ENCODE results near the gene RANBP9. TPM values are rescaled to one million over a fixed set of nuclear protein-coding genes. Genes with fewer than 3 reads are reported as not detected.

RANBP9 gene
- polyA plus RNA-seq, 4 donors, result 14.1 to 27.1 (median 18.5) TPM

GRCh38 chr6:13643125-13643524 is 68.5 kb downstream of the RANBP9 start:
- no peaks in the 10 kb centered on the region for H3K4me1 ChIP-seq (ENCODE audit: control insufficient read depth in 3 of 3, insufficient read depth in 2 of 3, low read depth in 1 of 3, low read length in 2 of 3)
- FAIRE-seq (no peak), DNase-seq (no peak)
- peaks cover 2 to 13% (median 4%) of the 10 kb centered on the region in 3 donors for H3K36me3 ChIP-seq (ENCODE audit: control insufficient read depth in 3 of 3, insufficient read depth in 2 of 3, low read depth in 1 of 3, low read length in 3 of 3)
- no peak overlapping the region for H3K27ac ChIP-seq (ENCODE audit: low read depth in 1 of 3, low read length in 2 of 3)
- no peak overlapping the region for H3K4me3 ChIP-seq (ENCODE audit: low read depth in 1 of 3, low read length in 3 of 3)
- WGBS, 3 donors, result 80 to 83% (median 80%) methylated on average over 3 of the region's 3 CpGs
- no peaks in the 10 kb centered on the region for H3K9me3 ChIP-seq (ENCODE audit: control insufficient read depth in 2 of 2, insufficient read depth in 1 of 2, low read depth in 1 of 2, low read length in 1 of 2)
- no peaks in the 10 kb centered on the region for H3K27me3 ChIP-seq (ENCODE audit: control insufficient read depth in 3 of 3, insufficient read depth in 3 of 3, low read length in 3 of 3)

GRCh38 chr6:13641315-13641714 is 70.3 kb downstream of the RANBP9 start:
- H3K36me3 ChIP-seq (ENCODE audit: control insufficient read depth in 3 of 3, insufficient read depth in 2 of 3, low read depth in 1 of 3, low read length in 3 of 3), result peaks cover 6 to 12% (median 7%) of the 10 kb centered on the region in 3 donors
- no peaks in the 10 kb centered on the region for H3K27me3 ChIP-seq (ENCODE audit: control insufficient read depth in 3 of 3, insufficient read depth in 3 of 3, low read length in 3 of 3)
- 73 to 89% (median 76%) methylated on average over 5 of the region's 5 CpGs for WGBS, 3 donors
- H3K27ac ChIP-seq (ENCODE audit: low read depth in 1 of 3, low read length in 2 of 3), result no peak overlapping the region
- H3K9me3 ChIP-seq (ENCODE audit: control insufficient read depth in 2 of 2, insufficient read depth in 1 of 2, low read depth in 1 of 2, low read length in 1 of 2), result no peaks in the 10 kb centered on the region
- DNase-seq, result no peak
- FAIRE-seq, result no peak
- H3K4me1 ChIP-seq (ENCODE audit: control insufficient read depth in 3 of 3, insufficient read depth in 2 of 3, low read depth in 1 of 3, low read length in 2 of 3), result no peaks in the 10 kb centered on the region
- no peak overlapping the region for H3K4me3 ChIP-seq (ENCODE audit: low read depth in 1 of 3, low read length in 3 of 3)

GRCh38 chr6:13638626-13639025 is 73.0 kb downstream of the RANBP9 start:
- WGBS, 3 donors, result 90 to 93% (median 93%) methylated on average over 4 of the region's 4 CpGs
- DNase-seq (no peak), FAIRE-seq (no peak)
- Histone ChIP-seq H3K4me3 (ENCODE audit: low read depth in 1 of 3, low read length in 3 of 3) (no peak overlapping the region), H3K27me3 (ENCODE audit: control insufficient read depth in 3 of 3, insufficient read depth in 3 of 3, low read length in 3 of 3) (no peaks in the 10 kb centered on the region), H3K36me3 (ENCODE audit: control insufficient read depth in 3 of 3, insufficient read depth in 2 of 3, low read depth in 1 of 3, low read length in 3 of 3) (peaks cover 6 to 9% (median 7%) of the 10 kb centered on the region in 3 donors), H3K9me3 (ENCODE audit: control insufficient read depth in 2 of 2, insufficient read depth in 1 of 2, low read depth in 1 of 2, low read length in 1 of 2) (no peaks in the 10 kb centered on the region), H3K4me1 (ENCODE audit: control insufficient read depth in 3 of 3, insufficient read depth in 2 of 3, low read depth in 1 of 3, low read length in 2 of 3) (no peaks in the 10 kb centered on the region), H3K27ac (ENCODE audit: low read depth in 1 of 3, low read length in 2 of 3) (no peak overlapping the region)

GRCh38 chr6:13638014-13638413 is 73.6 kb downstream of the RANBP9 start:
- 90 to 100% (median 94%) methylated on average over 1 of the region's 1 CpG for WGBS, 3 donors
- Histone ChIP-seq H3K4me3 (ENCODE audit: low read depth in 1 of 3, low read length in 3 of 3) (no peak overlapping the region), H3K36me3 (ENCODE audit: control insufficient read depth in 3 of 3, insufficient read depth in 2 of 3, low read depth in 1 of 3, low read length in 3 of 3) (peaks cover 6 to 9% (median 7%) of the 10 kb centered on the region in 3 donors), H3K27ac (ENCODE audit: low read depth in 1 of 3, low read length in 2 of 3) (no peak overlapping the region), H3K27me3 (ENCODE audit: control insufficient read depth in 3 of 3, insufficient read depth in 3 of 3, low read length in 3 of 3) (no peaks in the 10 kb centered on the region), H3K4me1 (ENCODE audit: control insufficient read depth in 3 of 3, insufficient read depth in 2 of 3, low read depth in 1 of 3, low read length in 2 of 3) (no peaks in the 10 kb centered on the region), H3K9me3 (ENCODE audit: control insufficient read depth in 2 of 2, insufficient read depth in 1 of 2, low read depth in 1 of 2, low read length in 1 of 2) (no peaks in the 10 kb centered on the region)
- DNase-seq, result no peak
- FAIRE-seq, result no peak

- H3K9me3 ChIP-seq (ENCODE audit: control insufficient read depth in 2 of 2, insufficient read depth in 1 of 2, low read depth in 1 of 2, low read length in 1 of 2), result no peaks in the 10 kb centered on the region
- no peak for FAIRE-seq
- H3K4me3 ChIP-seq (ENCODE audit: low read depth in 1 of 3, low read length in 3 of 3), result no peak overlapping the region
- WGBS, 3 donors, result 77 to 90% (median 90%) methylated on average over 4 of the region's 4 CpGs
- no peak for DNase-seq
- peaks cover 7 to 9% (median 9%) of the 10 kb centered on the region in 3 donors for H3K36me3 ChIP-seq (ENCODE audit: control insufficient read depth in 3 of 3, insufficient read depth in 2 of 3, low read depth in 1 of 3, low read length in 3 of 3)
- no peaks in the 10 kb centered on the region for H3K27me3 ChIP-seq (ENCODE audit: control insufficient read depth in 3 of 3, insufficient read depth in 3 of 3, low read length in 3 of 3)
- H3K27ac ChIP-seq (ENCODE audit: low read depth in 1 of 3, low read length in 2 of 3), result no peak overlapping the region
- H3K4me1 ChIP-seq (ENCODE audit: control insufficient read depth in 3 of 3, insufficient read depth in 2 of 3, low read depth in 1 of 3, low read length in 2 of 3), result no peaks in the 10 kb centered on the region
Observed at GRCh38 chr6:13635948-13636658, 75.5 kb downstream of the RANBP9 start.

- DNase-seq (no peak), FAIRE-seq (no peak)
- Histone ChIP-seq H3K27ac (ENCODE audit: low read depth in 1 of 3, low read length in 2 of 3) (no peak overlapping the region), H3K9me3 (ENCODE audit: control insufficient read depth in 2 of 2, insufficient read depth in 1 of 2, low read depth in 1 of 2, low read length in 1 of 2) (no peaks in the 10 kb centered on the region), H3K4me1 (ENCODE audit: control insufficient read depth in 3 of 3, insufficient read depth in 2 of 3, low read depth in 1 of 3, low read length in 2 of 3) (no peaks in the 10 kb centered on the region), H3K36me3 (ENCODE audit: control insufficient read depth in 3 of 3, insufficient read depth in 2 of 3, low read depth in 1 of 3, low read length in 3 of 3) (peaks cover 3 to 15% (median 6%) of the 10 kb centered on the region in 3 donors), H3K27me3 (ENCODE audit: control insufficient read depth in 3 of 3, insufficient read depth in 3 of 3, low read length in 3 of 3) (no peaks in the 10 kb centered on the region), H3K4me3 (ENCODE audit: low read depth in 1 of 3, low read length in 3 of 3) (no peak overlapping the region)
- 81 to 94% (median 91%) methylated on average over 2 of the region's 2 CpGs for WGBS, 3 donors
Observed at GRCh38 chr6:13633343-13633742, 78.3 kb downstream of the RANBP9 start.

- Histone ChIP-seq H3K9me3 (ENCODE audit: control insufficient read depth in 2 of 2, insufficient read depth in 1 of 2, low read depth in 1 of 2, low read length in 1 of 2) (no peaks in the 10 kb centered on the region), H3K27me3 (ENCODE audit: control insufficient read depth in 3 of 3, insufficient read depth in 3 of 3, low read length in 3 of 3) (no peaks in the 10 kb centered on the region), H3K27ac (ENCODE audit: low read depth in 1 of 3, low read length in 2 of 3) (no peak overlapping the region), H3K36me3 (ENCODE audit: control insufficient read depth in 3 of 3, insufficient read depth in 2 of 3, low read depth in 1 of 3, low read length in 3 of 3) (peaks cover 2 to 13% (median 2%) of the 10 kb centered on the region in 3 donors), H3K4me3 (ENCODE audit: low read depth in 1 of 3, low read length in 3 of 3) (no peak overlapping the region), H3K4me1 (ENCODE audit: control insufficient read depth in 3 of 3, insufficient read depth in 2 of 3, low read depth in 1 of 3, low read length in 2 of 3) (no peaks in the 10 kb centered on the region)
- no peak for DNase-seq
- 92 to 100% (median 94%) methylated on average over 1 of the region's 1 CpG for WGBS, 3 donors
- FAIRE-seq, result no peak
Observed at GRCh38 chr6:13630499-13630898, 81.1 kb downstream of the RANBP9 start.

GRCh38 chr6:13629459-13630116 is 82.0 kb downstream of the RANBP9 start:
- WGBS, 3 donors, result 54 to 62% (median 57%) methylated on average over 4 of the region's 4 CpGs
- no peaks in the 10 kb centered on the region for H3K9me3 ChIP-seq (ENCODE audit: control insufficient read depth in 2 of 2, insufficient read depth in 1 of 2, low read depth in 1 of 2, low read length in 1 of 2)
- H3K36me3 ChIP-seq (ENCODE audit: control insufficient read depth in 3 of 3, insufficient read depth in 2 of 3, low read depth in 1 of 3, low read length in 3 of 3), result peaks cover 4 to 18% (median 5%) of the 10 kb centered on the region in 3 donors

More at GRCh38 chr6:13629459-13630116, 82.0 kb downstream of the RANBP9 start:
- no peaks in the 10 kb centered on the region for H3K4me1 ChIP-seq (ENCODE audit: control insufficient read depth in 3 of 3, insufficient read depth in 2 of 3, low read depth in 1 of 3, low read length in 2 of 3)
- DNase-seq, result no peak
- no peak for FAIRE-seq
- H3K27ac ChIP-seq (ENCODE audit: low read depth in 1 of 3, low read length in 2 of 3), result no peak overlapping the region
- no peaks in the 10 kb centered on the region for H3K27me3 ChIP-seq (ENCODE audit: control insufficient read depth in 3 of 3, insufficient read depth in 3 of 3, low read length in 3 of 3)
- no peak overlapping the region for H3K4me3 ChIP-seq (ENCODE audit: low read depth in 1 of 3, low read length in 3 of 3)
